Measurements from ENCODE around the gene GPR162.

The GPR162 gene

DNA sequence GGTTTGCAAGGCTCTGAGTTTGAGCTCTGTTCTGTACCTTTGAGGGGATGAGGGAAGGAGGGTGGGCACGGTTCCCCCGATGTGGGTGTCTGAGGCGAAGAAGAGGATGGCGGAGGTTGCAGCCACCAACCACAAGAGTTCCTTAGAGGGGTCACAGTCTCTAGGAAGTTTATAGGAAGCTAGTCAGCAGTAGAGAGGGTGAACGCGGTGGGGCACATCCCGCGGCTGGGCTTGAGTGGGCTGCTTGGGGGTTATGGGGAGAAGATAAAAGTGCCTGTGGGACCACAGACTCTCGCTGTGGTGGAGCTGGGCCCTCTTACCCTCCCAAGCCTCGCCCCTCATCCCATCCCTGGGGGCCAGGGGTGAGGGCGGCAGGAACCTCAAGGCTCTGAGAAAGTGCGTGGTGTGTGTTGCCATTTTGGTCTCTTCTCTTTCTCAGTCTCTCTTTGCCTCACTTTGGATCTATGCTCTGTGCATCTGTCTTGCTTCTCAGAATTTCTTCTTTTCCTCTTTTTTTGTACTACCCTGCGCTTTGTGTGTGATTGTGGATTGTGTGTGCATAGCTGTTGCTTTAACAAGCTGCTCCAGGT lies 29.6 kb upstream of the GPR162 start:
- peak overlapping the region in 8 of 11 experiments; percentile 6 to 76 (median 16); a peak in 8 of 22 replicates for H3K9ac ChIP-seq
- H3K4me3 ChIP-seq, result peak overlapping the region in 9 of 10 experiments; percentile 3 to 37 (median 23); a peak in 11 of 20 replicates
- H3K36me3 ChIP-seq, result peaks cover 0 to 11% (median 0%) of the 10 kb centered on the region in 11 experiments; a peak in 2 of 22 replicates
- TF ChIP-seq Cebpa-rat (IDR thresholded peaks at IDR 0.05), result no peak
- H3K4me2 ChIP-seq, result peak overlapping the region; percentile 87 to 98 (median 93)
- H3K9me3 ChIP-seq (replicated peaks in 1 of 11), result no peaks in the 10 kb centered on the region
- peaks cover 43 to 98% (median 92%) of the 10 kb centered on the region in 11 experiments for H3K27me3 ChIP-seq
- peaks cover 0 to 43% (median 0%) of the 10 kb centered on the region in 11 experiments; a peak in 11 of 22 replicates for H4K20me1 ChIP-seq
- peak overlapping the region in 6 of 11 experiments; percentile 29 to 85 (median 46); a peak in 13 of 22 replicates for H3K27ac ChIP-seq
- H3K4me1 ChIP-seq, result peaks cover 32 to 67% (median 41%) of the 10 kb centered on the region in 10 experiments

- peak overlapping the region in 9 of 11 experiments; percentile 1 to 76 (median 14); a peak in 8 of 22 replicates for H3K9ac ChIP-seq
- peaks cover 49 to 98% (median 92%) of the 10 kb centered on the region in 11 experiments for H3K27me3 ChIP-seq
- H4K20me1 ChIP-seq, result peaks cover 0 to 43% (median 0%) of the 10 kb centered on the region in 11 experiments; a peak in 11 of 22 replicates
- peaks cover 0 to 11% (median 0%) of the 10 kb centered on the region in 11 experiments; a peak in 2 of 22 replicates for H3K36me3 ChIP-seq
- peak overlapping the region; percentile 3 to 37 (median 23); a peak in 14 of 20 replicates for H3K4me3 ChIP-seq
- H3K9me3 ChIP-seq (replicated peaks in 1 of 11), result no peaks in the 10 kb centered on the region
- peaks cover 32 to 60% (median 39%) of the 10 kb centered on the region in 10 experiments for H3K4me1 ChIP-seq
- no peak for TF ChIP-seq Cebpa-rat (IDR thresholded peaks at IDR 0.05)
- H3K27ac ChIP-seq, result peak overlapping the region in 6 of 11 experiments; percentile 29 to 85 (median 46); a peak in 10 of 22 replicates
- H3K4me2 ChIP-seq, result peak overlapping the region; percentile 87 to 98 (median 93)
These were observed 29.0 kb upstream of the GPR162 start for GRCh38 chr12:6792522-6793201.

GRCh38 chr12:6795088-6795487 lies 26.5 kb upstream of the GPR162 start:
- H3K9ac ChIP-seq, result no peak overlapping the region
- peaks cover 25 to 38% (median 30%) of the 10 kb centered on the region in 10 experiments for H3K4me1 ChIP-seq
- no peak overlapping the region for H3K4me2 ChIP-seq
- no peak for TF ChIP-seq Cebpa-rat (IDR thresholded peaks at IDR 0.05)
- H4K20me1 ChIP-seq, result peaks cover 0 to 31% (median 3%) of the 10 kb centered on the region in 11 experiments; a peak in 11 of 22 replicates
- H3K9me3 ChIP-seq (replicated peaks in 1 of 11), result peaks cover 0 to 4% (median 0%) of the 10 kb centered on the region in 11 experiments; a peak in 1 of 22 replicates
- H3K4me3 ChIP-seq, result no peak overlapping the region
- H3K27me3 ChIP-seq, result peaks cover 52 to 98% (median 92%) of the 10 kb centered on the region in 11 experiments
- H3K36me3 ChIP-seq, result peaks cover 0 to 12% (median 0%) of the 10 kb centered on the region in 11 experiments; a peak in 2 of 22 replicates
- no peak overlapping the region for H3K27ac ChIP-seq

- no peak overlapping the region for H3K9ac ChIP-seq
- H3K36me3 ChIP-seq, result peaks cover 0 to 20% (median 0%) of the 10 kb centered on the region in 11 experiments; a peak in 2 of 22 replicates
- peaks cover 0 to 4% (median 0%) of the 10 kb centered on the region in 11 experiments; a peak in 1 of 22 replicates for H3K9me3 ChIP-seq (replicated peaks in 1 of 11)
- H3K27ac ChIP-seq, result no peak overlapping the region
- peaks cover 43 to 89% (median 81%) of the 10 kb centered on the region in 11 experiments for H3K27me3 ChIP-seq
- H3K4me2 ChIP-seq, result no peak overlapping the region
- TF ChIP-seq Cebpa-rat (IDR thresholded peaks at IDR 0.05), result no peak
- no peak overlapping the region for H3K4me3 ChIP-seq
- peaks cover 22 to 27% (median 24%) of the 10 kb centered on the region in 10 experiments for H3K4me1 ChIP-seq
- H4K20me1 ChIP-seq, result peaks cover 0 to 30% (median 3%) of the 10 kb centered on the region in 11 experiments; a peak in 10 of 22 replicates
These were observed 25.0 kb upstream of the GPR162 start for GRCh38 chr12:6796576-6796975.

DNA sequence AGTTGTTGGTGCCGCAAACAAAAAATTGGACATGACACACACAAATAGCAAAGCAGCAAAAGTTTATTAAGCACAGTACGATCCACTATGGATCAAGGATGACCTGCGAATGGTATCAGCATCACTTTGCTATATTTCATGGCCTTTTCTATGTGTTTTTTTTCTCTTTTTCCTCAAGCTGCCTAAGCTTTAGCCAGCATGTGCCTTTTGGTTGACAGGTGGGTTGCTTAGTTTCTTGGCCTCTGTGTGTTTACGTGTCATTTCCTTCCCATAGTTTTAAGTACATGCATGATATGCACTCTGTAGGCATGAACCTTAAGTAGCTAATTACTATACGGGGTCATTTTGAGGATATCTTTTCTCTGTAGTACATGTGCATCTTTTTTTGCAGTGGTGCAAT lies 22.5 kb upstream of the GPR162 start:
- H3K27ac ChIP-seq, result no peak overlapping the region
- peaks cover 0 to 14% (median 0%) of the 10 kb centered on the region in 11 experiments; a peak in 4 of 22 replicates for H4K20me1 ChIP-seq
- H3K36me3 ChIP-seq, result peaks cover 0 to 32% (median 0%) of the 10 kb centered on the region in 11 experiments; a peak in 3 of 22 replicates
- H3K4me3 ChIP-seq, result no peak overlapping the region
- H3K9me3 ChIP-seq (replicated peaks in 1 of 11), result peaks cover 0 to 4% (median 0%) of the 10 kb centered on the region in 11 experiments; a peak in 3 of 22 replicates
- no peak overlapping the region for H3K4me2 ChIP-seq
- H3K9ac ChIP-seq, result no peak overlapping the region
- TF ChIP-seq Cebpa-rat (IDR thresholded peaks at IDR 0.05), result no peak
- H3K4me1 ChIP-seq, result 0 out of 20 replicates have a peak, but pooled peaks cover 0 to 1% (median 0%) of the 10 kb centered on the region in 10 experiments
- H3K27me3 ChIP-seq, result peaks cover 43 to 68% (median 63%) of the 10 kb centered on the region in 11 experiments

GRCh38 chr12:6807170-6807569 lies 14.5 kb upstream of the GPR162 start:
- H3K4me2 ChIP-seq, result no peak overlapping the region
- peaks cover 0 to 9% (median 0%) of the 10 kb centered on the region in 11 experiments; a peak in 3 of 22 replicates for H3K36me3 ChIP-seq
- peaks cover 0 to 3% (median 0%) of the 10 kb centered on the region in 11 experiments; a peak in 2 of 22 replicates for H3K9me3 ChIP-seq (replicated peaks in 1 of 11)
- no peaks in the 10 kb centered on the region for H4K20me1 ChIP-seq
- peaks cover 0 to 4% (median 2%) of the 10 kb centered on the region in 10 experiments; a peak in 12 of 20 replicates for H3K4me1 ChIP-seq
- TF ChIP-seq Cebpa-rat (IDR thresholded peaks at IDR 0.05), result no peak
- no peak overlapping the region for H3K27ac ChIP-seq
- peaks cover 0 to 13% (median 8%) of the 10 kb centered on the region in 11 experiments; a peak in 8 of 22 replicates for H3K27me3 ChIP-seq
- H3K9ac ChIP-seq, result no peak overlapping the region
- no peak overlapping the region for H3K4me3 ChIP-seq

DNA sequence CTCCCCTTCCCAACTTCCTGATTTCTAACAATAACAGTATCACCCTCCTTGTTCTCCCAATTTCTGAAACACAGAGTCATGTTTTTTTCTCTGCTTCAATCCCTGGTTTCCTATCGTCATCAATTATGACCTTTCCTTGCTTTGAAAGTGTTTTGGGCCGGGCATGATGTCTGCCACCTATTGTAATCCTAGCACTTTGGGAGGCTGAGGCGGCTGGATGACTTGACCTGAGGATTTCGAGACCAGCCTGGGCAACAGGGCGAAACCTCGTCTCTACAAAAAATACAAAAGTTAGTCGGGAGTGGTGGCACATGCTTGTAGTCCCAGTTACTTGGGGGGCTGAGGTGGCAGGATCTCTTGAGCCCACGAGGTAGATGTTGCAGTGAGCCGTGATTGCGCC lies 12.6 kb upstream of the GPR162 start:
- no peak overlapping the region for H3K27ac ChIP-seq
- peaks cover 0 to 24% (median 14%) of the 10 kb centered on the region in 11 experiments; a peak in 17 of 22 replicates for H3K27me3 ChIP-seq
- no peaks in the 10 kb centered on the region for H3K36me3 ChIP-seq
- H3K9ac ChIP-seq, result no peak overlapping the region
- H3K9me3 ChIP-seq (replicated peaks in 1 of 11), result peaks cover 0 to 2% (median 0%) of the 10 kb centered on the region in 11 experiments; a peak in 2 of 22 replicates
- peaks cover 4 to 17% (median 11%) of the 10 kb centered on the region in 10 experiments; a peak in 15 of 20 replicates for H3K4me1 ChIP-seq
- no peak overlapping the region for H3K4me3 ChIP-seq
- no peak for TF ChIP-seq Cebpa-rat (IDR thresholded peaks at IDR 0.05)
- H3K4me2 ChIP-seq, result no peak overlapping the region
- H4K20me1 ChIP-seq, result no peaks in the 10 kb centered on the region

DNA sequence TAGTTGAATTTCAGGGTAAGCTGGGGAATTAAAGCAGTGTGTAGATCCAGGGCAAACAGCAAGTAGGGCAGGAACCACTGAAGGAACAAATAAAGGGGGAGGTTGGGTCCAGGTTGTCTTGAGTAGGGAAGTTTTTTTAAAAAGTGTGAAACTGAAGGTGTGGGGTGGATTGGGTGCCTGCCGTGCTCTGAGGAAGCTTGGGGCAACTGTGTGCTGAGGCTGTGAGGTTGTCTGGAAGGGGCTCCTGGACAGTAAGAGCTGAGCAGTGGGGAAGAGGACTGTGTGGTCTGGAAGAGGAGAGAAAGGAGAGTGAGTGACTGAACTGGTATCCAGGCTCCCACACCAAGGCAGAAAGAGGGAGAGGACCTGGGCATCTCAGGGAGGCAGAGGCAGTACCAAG lies 10.9 kb upstream of the GPR162 start:
- peaks cover 0 to 41% (median 31%) of the 10 kb centered on the region in 11 experiments; a peak in 20 of 22 replicates for H3K27me3 ChIP-seq
- H3K4me1 ChIP-seq, result peaks cover 11 to 22% (median 17%) of the 10 kb centered on the region in 10 experiments; a peak in 17 of 20 replicates
- no peak for TF ChIP-seq Cebpa-rat (IDR thresholded peaks at IDR 0.05)

More for the DNA sequence above, 10.9 kb upstream of the GPR162 start:
- H3K4me2 ChIP-seq, result no peak overlapping the region
- H3K27ac ChIP-seq, result no peak overlapping the region
- H3K9me3 ChIP-seq (replicated peaks in 1 of 11), result no peaks in the 10 kb centered on the region
- no peak overlapping the region; a peak in 1 of 22 replicates for H3K9ac ChIP-seq
- no peaks in the 10 kb centered on the region; a peak in 2 of 22 replicates for H4K20me1 ChIP-seq
- no peaks in the 10 kb centered on the region for H3K36me3 ChIP-seq
- H3K4me3 ChIP-seq, result no peak overlapping the region
